Activated CD4-positive, CD25-positive, alpha-beta regulatory T cell (primary cell): Measurements from ENCODE around the gene LRRC8D.

Experiments used
- DNase-seq, 4 experiments: peaks; one replicate each; lab custom pipeline; 2025; lab: John Stamatoyannopoulos, UW

LRRC8D gene

DNA sequence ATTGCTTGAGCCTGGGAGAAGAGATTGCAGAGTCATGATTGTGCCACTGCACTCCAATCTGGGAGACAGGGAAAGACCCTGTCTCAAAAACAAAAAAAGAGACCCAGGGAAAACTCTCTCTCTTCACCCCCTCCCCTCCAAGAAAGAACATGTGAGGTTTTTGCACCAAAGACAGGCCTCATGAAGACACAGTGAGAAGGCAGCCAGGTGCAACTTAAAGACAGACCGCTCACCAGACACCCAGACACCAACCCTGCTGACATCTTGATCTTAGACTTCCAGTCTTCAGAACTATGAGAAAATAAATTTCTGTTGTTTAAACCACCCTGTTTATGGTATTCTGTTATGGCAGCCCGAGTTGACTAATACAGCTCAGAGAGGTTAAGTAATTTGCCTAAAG lies 13.3 kb upstream of the LRRC8D start:
- DNase-seq, result no peak

DNA sequence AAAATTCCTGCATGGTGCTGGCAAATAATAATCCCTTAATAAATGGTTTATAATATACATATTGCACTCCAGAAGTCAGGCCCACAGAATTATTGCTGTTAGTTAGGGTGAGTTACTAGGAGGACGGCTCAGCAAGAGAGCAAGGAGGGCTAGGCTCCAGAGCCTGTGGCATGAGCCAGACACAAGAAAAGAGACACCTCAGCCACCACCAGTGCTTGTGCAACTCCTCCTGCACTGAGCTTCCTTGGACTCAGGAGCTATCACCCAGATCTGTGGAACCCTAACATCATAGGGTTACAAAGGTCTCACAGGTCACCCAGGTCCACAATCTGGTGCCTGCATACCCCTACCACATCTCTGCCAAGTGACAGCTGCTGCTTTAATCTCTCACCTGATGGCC lies 12.8 kb upstream of the LRRC8D start:
- DNase-seq, result no peak

DNA sequence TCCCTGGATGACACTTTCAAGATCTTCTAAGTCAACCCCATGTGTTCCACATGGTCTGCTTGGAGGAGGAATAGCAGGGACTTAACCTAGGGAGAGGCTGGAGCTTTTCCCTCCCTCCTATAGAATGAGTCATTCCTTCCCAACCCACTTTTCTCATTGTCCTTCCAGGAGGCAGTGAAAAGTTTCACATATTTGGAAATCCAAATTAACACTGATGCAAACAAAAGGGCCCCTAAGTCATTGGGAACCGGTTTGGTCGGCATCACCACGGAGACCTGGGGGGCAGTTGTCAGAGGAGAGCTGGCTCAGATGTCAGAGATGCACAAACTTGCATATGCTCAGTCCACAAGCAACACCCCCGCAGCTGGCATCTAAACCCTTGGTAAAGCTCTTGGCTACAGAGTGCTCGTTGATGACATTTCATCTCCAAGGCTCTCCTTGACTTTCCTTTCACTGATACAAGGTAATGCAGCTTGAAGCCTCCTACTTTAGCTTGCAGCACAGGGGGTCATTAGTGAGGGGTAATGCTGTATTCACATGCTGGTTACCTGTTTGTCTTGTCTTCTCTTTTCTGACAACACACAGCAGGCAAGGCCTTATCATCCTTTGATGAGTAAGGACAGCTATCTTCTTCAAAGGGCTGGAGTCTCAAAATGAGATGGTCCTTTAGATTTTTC lies 12.3 kb upstream of the LRRC8D start:
- no peak for DNase-seq

DNA sequence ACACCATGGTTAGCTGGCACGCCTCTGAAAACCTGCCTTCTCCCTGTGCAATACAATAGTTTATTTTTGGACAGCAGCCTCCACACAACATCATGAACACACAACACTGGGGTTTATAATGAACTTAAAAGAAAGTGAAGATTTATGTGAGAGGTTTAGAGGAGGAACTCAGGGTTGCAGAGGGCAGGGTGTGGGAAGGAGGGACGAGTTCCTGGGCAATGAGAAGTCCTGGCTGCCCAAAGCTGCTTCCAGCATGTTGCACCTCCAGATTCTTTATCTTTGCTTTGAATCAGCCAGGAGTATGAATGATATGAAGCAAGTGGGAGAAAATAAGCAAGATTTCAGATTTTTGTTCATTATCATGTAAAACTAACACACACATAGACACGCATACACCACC lies 11.3 kb upstream of the LRRC8D start:
- no peak for DNase-seq

DNA sequence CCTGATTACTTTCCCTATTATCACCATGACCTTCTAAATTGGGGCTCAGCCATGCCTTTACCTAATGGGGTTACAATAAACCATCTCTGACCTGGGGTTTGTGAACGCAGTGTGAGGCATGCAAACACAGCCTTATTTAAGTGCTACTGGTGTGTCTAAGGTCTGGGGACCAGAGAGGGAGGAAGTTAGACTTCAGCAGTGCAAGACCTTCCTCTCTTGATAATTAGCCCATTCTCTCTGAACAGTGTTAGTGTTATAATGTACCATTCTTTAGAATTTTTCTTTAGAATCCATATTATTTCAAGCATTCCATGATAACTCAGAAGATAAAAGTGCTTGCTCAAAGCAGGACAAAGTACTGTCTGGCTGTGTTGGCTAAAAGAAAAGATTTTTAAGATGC lies 10.5 kb upstream of the LRRC8D start:
- DNase-seq, result no peak

DNA sequence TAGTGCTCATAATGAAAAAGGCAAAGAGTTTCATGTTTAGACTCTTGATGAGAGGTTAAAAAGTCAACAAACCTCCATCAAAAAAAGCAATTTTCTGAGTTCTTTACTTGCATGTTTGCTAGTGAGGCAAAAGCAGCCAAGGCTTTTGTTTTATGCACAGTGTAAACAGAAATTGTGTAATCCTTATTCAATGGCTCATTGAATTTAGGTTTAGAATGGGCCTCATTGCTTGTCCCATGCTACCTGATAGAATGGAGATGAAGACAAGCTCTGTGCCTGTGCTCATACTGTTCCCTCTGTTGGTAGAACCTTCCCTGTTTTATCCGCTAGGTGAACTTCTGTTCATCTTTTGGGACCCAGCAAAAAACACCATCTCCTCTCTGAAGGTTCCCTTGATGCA lies 10.0 kb upstream of the LRRC8D start:
- no peak for DNase-seq

DNA sequence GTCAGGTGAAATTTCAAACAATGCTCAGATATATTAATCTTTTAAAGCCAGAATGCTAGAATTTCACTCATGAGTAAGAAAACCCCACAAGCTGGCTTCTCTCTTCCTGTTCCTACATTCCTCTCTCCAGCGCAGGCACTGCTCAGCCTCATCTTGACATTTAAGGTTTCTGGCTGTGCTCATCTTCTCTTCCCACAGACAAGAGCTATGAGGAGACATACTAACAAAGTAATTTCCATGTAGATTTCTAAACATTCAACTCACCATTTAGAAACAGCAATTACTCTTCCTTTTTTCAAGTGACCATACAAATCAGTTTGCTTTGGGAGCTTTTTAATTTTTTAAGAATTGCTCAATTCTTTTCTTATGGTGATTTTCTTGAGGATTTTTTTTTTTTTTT lies 7.8 kb upstream of the LRRC8D start:
- no peak for DNase-seq

DNA sequence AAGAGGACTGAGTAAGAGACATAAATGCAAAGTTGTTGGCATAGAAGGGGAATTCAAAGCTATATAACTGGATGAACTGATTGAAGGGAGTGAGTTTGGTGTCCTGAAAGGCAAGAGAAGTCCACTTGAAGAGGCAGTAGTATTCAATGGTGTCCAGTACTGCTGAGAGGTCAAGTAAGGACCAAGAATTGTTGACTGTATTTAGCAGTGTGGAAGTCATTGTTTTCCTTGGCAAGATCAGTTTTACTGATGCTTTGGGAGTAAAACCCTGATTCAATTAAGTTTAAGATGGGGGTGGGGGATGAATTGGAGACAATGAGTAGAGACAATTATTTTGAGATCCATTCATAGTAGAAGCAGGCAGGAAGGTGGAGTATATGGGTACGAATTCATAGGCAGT lies 5.8 kb upstream of the LRRC8D start:
- DNase-seq, result no peak

DNA sequence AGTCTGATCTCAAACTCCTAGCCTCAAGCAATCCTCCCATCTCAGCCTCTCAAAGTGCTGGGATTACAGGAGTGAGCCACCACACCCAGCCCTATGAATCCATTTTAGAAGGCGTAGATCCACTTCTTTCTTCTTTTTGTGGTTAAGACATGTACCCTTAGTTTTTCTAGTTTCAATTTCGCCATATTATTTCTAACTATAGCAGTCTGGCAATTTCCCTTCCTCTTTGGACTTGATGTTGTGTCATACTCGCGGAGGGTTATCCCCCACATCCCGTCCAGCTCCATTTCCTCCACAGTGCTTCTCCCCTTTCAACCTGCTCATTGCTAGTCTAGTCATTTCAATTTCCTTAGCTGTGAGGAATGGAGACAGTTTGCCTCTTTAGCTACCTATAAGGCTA lies 5.2 kb upstream of the LRRC8D start:
- no peak for DNase-seq

DNA sequence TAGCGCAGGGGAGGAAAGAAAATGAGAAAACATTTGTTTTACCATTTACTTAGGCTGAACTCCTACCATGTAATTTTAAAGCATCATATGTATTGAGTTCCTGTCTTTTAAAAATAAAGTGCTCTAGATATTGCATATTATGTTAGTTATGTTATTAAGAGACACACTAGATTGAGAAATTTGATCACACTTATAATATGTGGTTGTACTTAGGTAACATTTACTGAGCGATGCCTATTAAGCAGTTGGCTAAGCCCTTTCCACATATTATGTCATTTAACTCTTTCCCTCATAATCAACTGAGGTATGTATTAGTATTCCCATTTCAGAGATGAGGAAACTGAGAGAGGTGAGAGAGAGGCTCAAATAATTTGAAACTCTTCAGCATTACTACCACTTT lies 4.5 kb upstream of the LRRC8D start:
- DNase-seq, result no peak

DNA sequence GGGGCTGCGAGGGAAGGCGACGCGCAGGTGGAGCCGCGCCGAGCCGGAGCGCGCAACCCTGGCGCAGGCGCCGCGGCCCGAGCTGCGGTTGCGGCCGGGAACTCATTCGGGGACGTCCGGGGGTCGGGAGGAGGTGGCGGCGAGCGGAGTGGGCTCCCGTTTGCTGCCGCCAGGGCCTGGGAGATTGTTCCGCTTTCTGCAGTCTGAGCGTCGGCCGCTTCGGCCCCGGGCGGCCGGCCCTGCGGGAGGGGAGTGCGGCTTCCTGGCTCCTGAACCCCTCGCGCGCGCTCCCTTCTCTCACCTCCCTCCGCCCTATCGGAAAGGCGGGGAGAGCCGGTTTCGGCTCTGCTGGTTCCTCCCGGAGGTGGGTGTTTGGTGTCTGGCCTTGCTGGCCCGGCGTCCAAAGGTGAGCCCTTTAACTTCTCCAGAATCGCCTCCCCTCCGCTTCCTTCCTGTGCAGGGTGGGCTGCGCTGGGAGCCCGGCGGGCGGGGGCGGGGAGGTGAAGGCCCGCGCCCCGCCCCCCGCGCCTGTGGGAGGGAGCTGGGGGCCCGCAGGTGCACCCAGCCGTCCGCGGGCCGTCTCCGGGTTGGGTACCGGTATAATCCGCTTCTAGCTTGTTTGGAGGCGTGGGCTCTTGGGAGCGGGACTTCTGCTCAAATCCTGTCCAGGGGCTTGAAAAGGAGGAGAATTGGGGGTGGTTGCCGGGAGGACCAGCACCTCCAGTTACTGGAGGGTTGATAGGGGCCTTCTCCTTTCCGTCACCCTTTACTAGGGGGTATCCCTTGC lies 683 bp downstream of the LRRC8D start:
- DNase-seq, result peak; percentile 18 to 32 (median 29)

DNA sequence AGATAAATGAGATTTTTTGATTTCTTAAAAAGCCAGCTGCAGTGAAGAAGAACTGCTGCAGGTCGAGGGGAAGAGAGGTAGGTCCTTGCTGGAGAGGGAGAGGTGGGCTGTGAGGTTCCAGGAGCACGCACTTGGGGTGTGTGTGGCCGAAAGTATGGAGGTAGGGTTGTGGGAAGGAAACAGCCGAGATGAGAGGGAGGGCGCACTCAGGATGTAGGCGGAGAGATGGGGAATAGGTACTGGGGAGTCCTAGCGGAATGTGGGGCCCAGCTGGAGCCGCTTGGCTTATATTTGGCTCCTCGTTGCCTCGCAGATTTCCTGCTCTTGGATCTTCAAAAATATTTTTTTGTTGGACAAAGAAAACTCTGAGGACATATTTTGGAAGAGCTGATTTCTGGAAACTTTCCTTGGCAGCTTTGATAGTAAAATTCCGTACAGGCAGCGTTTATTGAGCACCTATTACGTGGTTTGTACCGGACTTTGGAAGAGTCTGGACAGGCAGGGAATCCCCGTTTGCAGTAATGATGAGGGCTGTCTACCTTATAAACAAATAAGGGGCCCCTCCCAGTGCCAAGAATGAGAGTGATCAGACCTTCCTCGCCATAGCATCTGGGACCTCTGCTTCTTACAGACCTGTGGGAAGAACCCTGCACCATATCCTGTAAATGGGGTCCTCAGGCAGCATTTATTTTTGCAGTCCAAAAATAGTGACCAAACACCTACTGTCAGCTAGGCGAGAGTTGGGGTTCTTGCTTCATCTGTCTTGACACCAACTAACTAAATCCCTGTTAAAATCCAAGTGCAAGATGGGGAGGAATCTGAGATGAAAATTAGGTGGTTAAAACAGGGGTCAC lies 1.5 kb downstream of the LRRC8D start:
- no peak for DNase-seq

DNA sequence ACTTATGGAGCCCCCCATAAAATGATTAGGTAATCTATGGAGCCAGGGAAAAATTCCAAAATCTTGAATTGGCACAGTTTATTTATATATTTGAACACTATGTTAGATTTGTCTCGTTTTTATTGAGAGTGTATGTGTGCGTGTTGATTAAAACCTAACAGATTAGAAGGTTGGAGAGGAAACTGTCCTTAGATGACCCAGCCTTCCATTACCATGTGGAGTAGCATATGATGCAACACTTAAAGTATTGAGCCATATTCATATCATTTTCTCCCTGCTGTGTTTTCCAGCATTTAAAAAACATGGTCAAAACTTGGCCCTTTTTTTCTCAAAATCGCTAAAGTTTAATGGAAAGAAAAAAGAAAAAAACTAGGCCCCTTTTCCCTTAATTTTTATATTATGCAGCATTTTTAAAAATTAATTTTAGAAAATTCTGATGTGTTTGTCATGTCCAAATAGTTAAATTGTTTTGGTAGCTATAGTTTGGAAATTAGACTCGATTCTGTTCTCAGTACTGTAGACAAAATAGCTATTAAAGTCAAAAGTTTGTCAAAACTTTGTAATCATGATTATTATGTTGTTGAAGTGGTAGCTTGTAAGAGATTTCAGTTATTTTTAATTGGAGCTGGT lies 2.3 kb downstream of the LRRC8D start:
- no peak for DNase-seq

DNA sequence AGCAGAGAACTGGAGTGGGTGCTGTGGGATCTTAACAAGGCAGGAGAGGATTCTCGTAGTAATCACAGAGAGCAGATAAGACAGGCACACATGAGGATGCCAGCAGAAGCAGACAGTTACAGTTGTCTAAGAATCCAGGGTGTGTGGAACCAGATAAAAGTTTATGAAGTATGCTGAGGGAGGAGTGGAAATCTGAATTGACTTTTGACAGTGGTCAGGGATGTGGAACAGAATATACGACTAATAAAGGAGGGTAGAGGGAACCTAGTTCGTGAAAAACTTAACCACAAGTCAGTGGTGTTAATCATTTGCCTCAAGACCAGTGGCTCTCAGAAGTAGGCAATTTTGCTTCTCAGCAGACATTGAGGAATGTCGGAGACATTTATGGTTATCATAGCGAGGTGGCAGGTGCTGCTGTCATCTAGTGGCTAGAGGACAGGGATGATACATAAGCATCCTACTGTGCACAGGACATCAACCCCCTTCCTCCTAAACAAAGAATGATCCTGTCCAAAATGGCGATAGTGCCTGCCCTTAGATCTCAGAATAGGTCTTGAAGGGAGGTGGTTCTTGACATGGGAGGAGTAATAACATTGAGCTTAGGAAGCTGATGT lies 3.0 kb downstream of the LRRC8D start:
- no peak for DNase-seq

DNA sequence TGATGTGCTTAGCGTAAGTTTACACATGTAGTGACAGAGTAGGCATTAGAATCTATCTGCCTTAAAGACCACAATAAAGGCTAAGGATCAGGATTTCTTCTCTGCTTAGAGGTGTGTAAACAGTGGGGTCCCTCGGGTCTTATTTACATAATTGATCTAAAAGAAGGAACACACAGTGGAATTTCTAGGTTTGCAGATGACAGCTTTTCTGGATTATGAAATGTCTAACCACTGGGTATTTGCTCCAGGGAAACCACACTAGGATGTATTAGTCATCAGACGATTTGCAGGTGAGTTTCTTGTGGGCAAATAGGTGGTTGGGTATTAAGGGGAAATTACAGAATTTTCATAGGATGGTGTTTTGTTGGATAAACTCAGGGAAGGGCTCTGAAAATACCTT lies 5.8 kb downstream of the LRRC8D start:
- DNase-seq, result no peak

DNA sequence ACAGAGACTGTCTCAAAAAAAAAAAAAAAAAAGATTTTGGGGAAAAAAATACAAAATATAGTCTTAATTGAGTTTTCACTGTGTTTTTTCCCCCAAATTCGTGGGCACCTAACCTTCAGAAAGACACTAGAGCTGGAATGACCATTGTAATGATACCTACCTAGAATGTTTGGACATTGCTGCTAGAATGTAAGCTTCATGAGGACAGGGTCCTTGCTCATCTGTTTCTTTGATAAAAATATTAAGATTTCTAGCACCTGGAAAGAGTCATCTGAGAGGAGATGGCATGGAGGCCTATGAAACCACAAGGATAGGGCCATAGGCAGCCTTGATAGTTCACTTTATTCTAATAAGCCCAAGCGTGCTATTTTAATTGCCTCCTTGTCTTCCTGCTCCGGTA lies 6.5 kb downstream of the LRRC8D start:
- DNase-seq, result no peak

DNA sequence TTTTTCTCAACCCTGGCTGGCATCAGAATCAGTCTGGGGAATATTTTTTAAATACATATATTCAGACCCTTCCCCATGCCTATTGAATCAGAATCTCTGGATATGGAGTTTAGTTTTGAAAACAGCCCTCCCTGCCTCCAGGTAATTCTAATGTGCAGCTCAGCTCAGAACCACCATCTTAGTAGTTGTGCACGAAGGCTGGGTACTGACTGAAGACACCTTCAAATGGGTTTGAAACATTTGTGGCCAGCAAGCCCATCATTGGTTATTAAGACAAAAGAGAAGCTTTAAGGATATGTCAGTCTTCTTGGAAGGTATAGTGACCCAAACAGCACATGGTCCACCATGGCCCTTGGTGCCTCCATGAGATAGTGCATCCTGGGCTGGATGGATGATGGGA lies 7.1 kb downstream of the LRRC8D start:
- no peak for DNase-seq

DNA sequence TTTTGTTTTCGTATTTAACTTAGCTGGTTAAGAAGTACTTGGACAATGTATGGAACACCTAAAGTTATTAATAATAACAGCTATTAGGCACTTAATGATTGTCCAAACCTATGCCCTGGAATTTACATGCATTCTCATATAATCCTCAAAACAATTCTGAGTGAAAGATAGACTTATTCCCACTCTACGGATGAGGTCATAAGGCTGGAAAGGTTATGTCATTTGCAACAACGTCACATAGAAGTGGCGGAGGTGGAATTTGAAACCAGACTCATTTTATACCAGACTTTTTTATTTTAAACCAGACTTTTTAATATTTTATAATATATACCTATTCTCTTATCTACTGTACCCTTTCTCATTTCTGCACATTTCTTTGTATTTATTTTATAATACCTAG lies 8.4 kb downstream of the LRRC8D start:
- DNase-seq, result no peak

DNA sequence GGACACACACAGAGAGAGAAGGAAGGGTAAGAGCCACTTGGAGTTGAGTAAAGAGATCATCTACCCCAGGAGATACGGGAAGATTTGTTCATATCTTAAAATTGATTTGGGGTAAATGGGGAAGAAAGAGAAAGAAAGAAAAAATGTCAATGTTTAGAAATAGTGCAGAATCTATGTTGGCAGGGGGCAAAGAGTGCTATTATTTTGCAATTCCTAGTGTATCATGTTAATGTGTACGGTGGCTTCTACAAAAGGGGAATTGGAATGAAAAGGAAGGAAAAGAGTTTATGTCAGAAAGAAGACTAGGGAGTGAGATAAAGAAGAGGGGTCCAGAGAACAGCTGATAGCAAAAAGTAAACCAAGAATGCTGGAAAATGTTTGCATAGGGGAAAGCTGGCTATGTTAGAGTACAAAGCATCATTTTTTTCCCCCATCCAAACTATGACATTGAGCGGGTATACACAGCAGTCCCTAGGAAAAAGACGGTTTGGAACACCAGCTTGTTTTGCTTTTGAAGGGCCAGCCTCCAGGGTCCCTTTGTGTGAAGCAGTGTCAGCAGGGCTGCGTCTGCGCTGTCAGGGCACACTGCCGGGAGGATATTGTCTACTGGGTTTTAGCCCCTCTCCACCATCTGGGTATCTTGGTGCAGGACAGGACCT lies 10.8 kb downstream of the LRRC8D start:
- DNase-seq, result no peak

DNA sequence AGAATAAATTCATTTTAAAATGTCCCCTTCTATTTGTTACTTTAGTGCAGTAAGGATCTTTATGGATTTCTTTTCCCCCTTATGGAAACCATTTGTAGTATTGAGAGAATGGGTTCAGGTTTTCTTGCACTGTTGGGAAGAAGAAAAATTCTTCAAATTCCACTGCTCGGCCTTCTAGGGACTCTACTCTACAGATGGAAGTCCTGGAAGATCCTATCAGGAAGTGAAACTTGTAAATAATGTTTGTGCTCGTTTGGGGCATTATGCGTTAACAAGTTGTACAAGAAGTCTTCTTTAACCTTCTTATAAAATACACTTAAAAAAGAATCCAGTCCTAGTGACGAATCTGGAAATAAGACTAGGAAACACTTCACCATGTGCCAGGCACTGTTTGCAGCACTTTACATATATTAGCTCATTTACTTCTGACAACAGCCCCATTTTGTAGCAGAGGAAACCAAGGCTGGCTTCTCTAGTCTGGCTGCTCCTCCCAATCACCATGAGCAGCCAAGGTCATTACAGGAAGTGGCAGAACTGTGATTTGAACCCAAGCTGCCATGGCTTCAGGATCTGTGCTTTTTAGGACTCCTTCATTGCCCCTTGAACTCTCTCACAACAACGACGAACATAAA lies 11.8 kb downstream of the LRRC8D start:
- no peak for DNase-seq
